C4-2B (cell line): ENCODE results near the gene LMBR1.

Source experiments
- ZFX ChIP-seq: fragments of 450-650 bp; IDR thresholded peaks from 2 replicates; pipeline ENCODE4 v1.6.1; 2017
- TF ChIP-seq, protein P1 (sequence below): fragments of 450-650 bp; conservative IDR thresholded peaks from 2 replicates; pipeline ENCODE4 v1.5.1; 2017; ENCODE audit warnings: mild to moderate bottlenecking

- TF ChIP-seq ZFX = no peak
- TF ChIP-seq, protein P1, sequence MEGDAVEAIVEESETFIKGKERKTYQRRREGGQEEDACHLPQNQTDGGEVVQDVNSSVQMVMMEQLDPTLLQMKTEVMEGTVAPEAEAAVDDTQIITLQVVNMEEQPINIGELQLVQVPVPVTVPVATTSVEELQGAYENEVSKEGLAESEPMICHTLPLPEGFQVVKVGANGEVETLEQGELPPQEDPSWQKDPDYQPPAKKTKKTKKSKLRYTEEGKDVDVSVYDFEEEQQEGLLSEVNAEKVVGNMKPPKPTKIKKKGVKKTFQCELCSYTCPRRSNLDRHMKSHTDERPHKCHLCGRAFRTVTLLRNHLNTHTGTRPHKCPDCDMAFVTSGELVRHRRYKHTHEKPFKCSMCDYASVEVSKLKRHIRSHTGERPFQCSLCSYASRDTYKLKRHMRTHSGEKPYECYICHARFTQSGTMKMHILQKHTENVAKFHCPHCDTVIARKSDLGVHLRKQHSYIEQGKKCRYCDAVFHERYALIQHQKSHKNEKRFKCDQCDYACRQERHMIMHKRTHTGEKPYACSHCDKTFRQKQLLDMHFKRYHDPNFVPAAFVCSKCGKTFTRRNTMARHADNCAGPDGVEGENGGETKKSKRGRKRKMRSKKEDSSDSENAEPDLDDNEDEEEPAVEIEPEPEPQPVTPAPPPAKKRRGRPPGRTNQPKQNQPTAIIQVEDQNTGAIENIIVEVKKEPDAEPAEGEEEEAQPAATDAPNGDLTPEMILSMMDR = no peak
Observed at GRCh38 chr7:156684661-156685060, 208.3 kb downstream of the LMBR1 start.
